Natural killer cell treated with Interleukin-12 subunit alpha and Interleukin-12 subunit beta and Interleukin-15 and Interleukin-18, amount 100 ng/mL, for 72 hours (primary cell): ENCODE data around the gene PHF21B. TPM values are rescaled to one million over a fixed set of nuclear protein-coding genes. Genes with fewer than 3 reads are reported as not detected.

Experiments
- ATAC-seq, 2 donors: fragments of 150-1000 bp; cut with Tn5 transposase in 1 of 2; sonication (Bioruptor Pico), chemical (Tn5 transposase) in 1 of 2; 2 replicates each; pipeline ENCODE4 v1.10.0; 2021
- DNase-seq: peaks from one replicate; pipeline ENCODE4 v3.0.0; 2022; ENCODE audit warnings: low spot score
- H3K27ac Mint-ChIP-seq, 2 donors: 1 replicate in 1 of 2; 2 replicates in 1 of 2; pipeline ENCODE4 v1.8.0; 2022; ENCODE audit warnings: mixed read lengths in 2 of 2, mild to moderate bottlenecking in 1 of 2, moderate library complexity in 1 of 2
- H3K27me3 Mint-ChIP-seq, 2 donors: 1 replicate in 1 of 2; 2 replicates in 1 of 2; pipeline ENCODE4 v1.8.0; 2022; ENCODE audit warnings: mixed read lengths in 2 of 2
- H3K36me3 Mint-ChIP-seq: one replicate; pipeline ENCODE4 v1.8.0; 2022; ENCODE audit warnings: mixed read lengths
- H3K4me1 Mint-ChIP-seq, 2 donors: 1 replicate in 1 of 2; 2 replicates in 1 of 2; pipeline ENCODE4 v1.8.0; 2022; ENCODE audit warnings: low read depth in 2 of 2, mixed read lengths in 2 of 2, mild to moderate bottlenecking in 1 of 2
- H3K4me3 Mint-ChIP-seq: one replicate; pipeline ENCODE4 v1.8.0; 2022; ENCODE audit warnings: mixed read lengths
- H3K9me3 Mint-ChIP-seq: 2 replicates; pipeline ENCODE4 v1.8.0; 2022; ENCODE audit warnings: mixed read lengths
- total RNA-seq, 2 donors: library from RNA; stranded (reverse); gene quantifications; one replicate each; pipeline ENCODE4 v1.2.3, GENCODE V29; 2022

PHF21B gene
- total RNA-seq, 2 donors from 2014 or later: 0.36 TPM; not detected in 1

DNA sequence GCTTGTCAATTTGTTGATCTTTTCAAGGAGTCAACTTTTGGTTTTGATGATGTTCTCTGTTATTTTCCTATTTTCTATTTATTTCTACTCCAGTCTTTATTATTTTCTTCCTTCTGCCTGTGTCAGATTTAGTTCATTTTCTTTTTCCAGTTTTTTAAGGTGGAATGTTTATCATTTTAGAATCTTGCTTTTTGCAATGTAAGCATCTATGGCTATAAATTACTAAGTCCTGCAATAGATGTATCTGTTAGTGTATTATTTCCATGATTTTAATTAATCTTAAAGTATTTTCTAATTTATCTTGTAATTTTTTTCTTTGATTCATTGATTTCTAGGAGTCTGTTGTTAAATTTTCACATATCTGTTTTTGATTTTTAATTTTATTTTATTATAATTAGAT lies 175.7 kb downstream of the PHF21B start:
- no peaks in the 10 kb centered on the region for H3K36me3 Mint-ChIP-seq
- H3K4me3 Mint-ChIP-seq: no peak overlapping the region
- ATAC-seq: no peak
- DNase-seq: no peak
- H3K27me3 Mint-ChIP-seq: peaks cover 0 to 4% of the 10 kb centered on the region in 2 donors
- no peak overlapping the region for H3K27ac Mint-ChIP-seq
- no peaks in the 10 kb centered on the region for H3K9me3 Mint-ChIP-seq
- no peaks in the 10 kb centered on the region for H3K4me1 Mint-ChIP-seq

DNA sequence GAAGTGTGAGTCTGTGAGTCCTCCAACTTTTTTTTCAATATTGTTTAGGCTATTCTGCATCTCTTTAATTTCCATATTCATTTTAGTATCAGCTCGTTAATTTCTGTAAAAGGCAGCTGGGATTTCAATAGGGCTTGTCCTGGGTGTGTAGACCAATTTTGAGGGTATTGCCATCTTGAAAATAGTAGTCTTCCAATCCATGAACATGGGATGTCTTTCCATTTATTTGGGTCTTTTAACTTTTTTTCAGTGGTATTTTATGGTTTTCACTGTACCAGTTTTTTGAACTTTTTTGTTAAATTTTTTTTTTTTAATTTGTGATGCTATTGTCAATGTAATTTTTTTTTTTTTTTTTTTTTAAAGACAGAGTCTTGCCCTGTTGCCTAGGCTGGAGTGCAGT lies 177.9 kb downstream of the PHF21B start:
- H3K27ac Mint-ChIP-seq: no peak overlapping the region
- no peak for ATAC-seq
- no peaks in the 10 kb centered on the region for H3K9me3 Mint-ChIP-seq
- H3K27me3 Mint-ChIP-seq: peaks cover 0 to 4% of the 10 kb centered on the region in 2 donors
- peaks cover 0 to 5% of the 10 kb centered on the region in 2 donors for H3K4me1 Mint-ChIP-seq
- no peak for DNase-seq
- no peaks in the 10 kb centered on the region for H3K36me3 Mint-ChIP-seq
- H3K4me3 Mint-ChIP-seq: no peak overlapping the region

Other genes with a start within 250 kb of the PHF21B start
- gene NUP50, start 153.9 kb upstream of the PHF21B start, total RNA-seq: 100 to 1,000 TPM; 124 to 185 TPM
- gene KIAA0930, start 230.9 kb upstream of the PHF21B start, total RNA-seq: 10 to 100 TPM; 54.1 to 55.2 TPM